NB4 (cell line): ENCODE measurements around the gene ZNF808.

Source experiments
- CTCF ChIP-seq: IDR thresholded peaks from one replicate; pipeline ENCODE4 v1.5.1; 2012; ENCODE audit warnings: low read depth, low read length
- MAX ChIP-seq: IDR thresholded peaks from 2 replicates; pipeline ENCODE4 v1.6.1; 2011; ENCODE audit warnings: low read depth, low read length
- POLR2A ChIP-seq: IDR thresholded peaks from 2 replicates; pipeline ENCODE4 v1.6.1; 2011; ENCODE audit warnings: mild to moderate bottlenecking; ENCODE audit not compliant: insufficient read length; ENCODE audit errors: extremely low read depth

- TF ChIP-seq MAX (peak; percentile 16; the same call in 1 of the 2 replicates), POLR2A (peak; percentile 80), CTCF (no peak)
Observed at GRCh38 chr19:52601025-52601973, 73.8 kb downstream of the ZNF808 start.
